Mesenchymal stem cell (in vitro differentiated cells and primary cell): ENCODE results near the gene ABO.

Source experiments
- DNase-seq: peaks from one replicate; pipeline ENCODE4 v3.0.0-alpha.2; 2013
- H2AFZ ChIP-seq: one replicate; pipeline ENCODE4 v1.6.1; 2013; ENCODE audit warnings: low read depth, mild to moderate bottlenecking, control low read depth, inconsistent platforms, low read length, moderate library complexity
- H2AK5ac ChIP-seq: 2 replicates; pipeline ENCODE4 v1.6.1; 2013; ENCODE audit warnings: low read length, moderate library complexity, mild to moderate bottlenecking, inconsistent platforms; ENCODE audit not compliant: severe bottlenecking
- H2BK120ac ChIP-seq: one replicate; pipeline ENCODE4 v1.6.1; 2013; ENCODE audit warnings: low read depth, mild to moderate bottlenecking, inconsistent platforms, low read length, moderate library complexity
- H2BK12ac ChIP-seq, 2 experiments: one replicate each; pipeline ENCODE4 v1.6.1; 2013; ENCODE audit warnings: inconsistent platforms in 2 of 2, low read length in 2 of 2, mild to moderate bottlenecking in 2 of 2, moderate library complexity in 2 of 2, control low read depth in 1 of 2
- H2BK15ac ChIP-seq: one replicate; pipeline ENCODE4 v1.6.1; 2013; ENCODE audit warnings: mild to moderate bottlenecking, low read depth, inconsistent platforms; ENCODE audit not compliant: poor library complexity, severe bottlenecking
- H2BK5ac ChIP-seq: 2 replicates; pipeline ENCODE4 v1.6.1; 2013; ENCODE audit warnings: low read depth, mild to moderate bottlenecking, low read length, control low read depth, inconsistent platforms; ENCODE audit not compliant: poor library complexity, severe bottlenecking
- H3K14ac ChIP-seq, 2 experiments: one replicate each; pipeline ENCODE4 v1.6.1; 2013; ENCODE audit warnings: inconsistent platforms in 2 of 2, low read length in 2 of 2, control low read depth in 1 of 2, mild to moderate bottlenecking in 1 of 2, moderate library complexity in 1 of 2
- H3K18ac ChIP-seq, 2 experiments: one replicate each; pipeline ENCODE4 v1.6.1; 2013; ENCODE audit warnings: inconsistent platforms in 2 of 2, low read length in 2 of 2, control low read depth in 1 of 2, low read depth in 1 of 2, mild to moderate bottlenecking in 1 of 2
- H3K23ac ChIP-seq, 2 experiments: one replicate each; pipeline ENCODE4 v1.6.1; 2013; ENCODE audit warnings: inconsistent platforms in 2 of 2, low read length in 2 of 2, mild to moderate bottlenecking in 2 of 2, moderate library complexity in 2 of 2, control low read depth in 1 of 2
- H3K27ac ChIP-seq: 2 replicates; pipeline ENCODE4 v1.5.1; 2013; ENCODE audit warnings: mild to moderate bottlenecking, moderate library complexity, low read length, control low read depth, inconsistent platforms; ENCODE audit not compliant: poor library complexity, severe bottlenecking
- H3K27me3 ChIP-seq, 2 experiments: 2 replicates each; pipeline versions ENCODE4 v1.6.1 to v1.7.0; 2013; ENCODE audit warnings: low read length in 2 of 2, mild to moderate bottlenecking in 2 of 2, moderate library complexity in 2 of 2, control low read depth in 1 of 2, inconsistent platforms in 1 of 2; ENCODE audit not compliant: control insufficient read depth in 1 of 2, insufficient read depth in 1 of 2
- H3K36me3 ChIP-seq, 2 experiments: 2 replicates each; pipeline versions ENCODE4 v1.6.1 to v1.7.0; 2013; ENCODE audit warnings: low read length in 2 of 2, control low read depth in 1 of 2, inconsistent platforms in 1 of 2, low read depth in 1 of 2, mild to moderate bottlenecking in 1 of 2; ENCODE audit not compliant: insufficient read depth in 2 of 2, control insufficient read depth in 1 of 2
- H3K4ac ChIP-seq, 2 experiments: one replicate each; pipeline ENCODE4 v1.6.1; 2013; ENCODE audit warnings: inconsistent platforms in 2 of 2, low read length in 2 of 2, mild to moderate bottlenecking in 2 of 2, moderate library complexity in 2 of 2, control low read depth in 1 of 2, low read depth in 1 of 2
- H3K4me1 ChIP-seq: 2 replicates; pipeline ENCODE4 v1.6.1; 2013; ENCODE audit warnings: low read depth, low read length, control low read depth; ENCODE audit not compliant: control insufficient read depth, insufficient read depth
- H3K4me2 ChIP-seq: 2 replicates; pipeline ENCODE4 v1.6.1; 2013; ENCODE audit warnings: low read length, mild to moderate bottlenecking, inconsistent platforms; ENCODE audit not compliant: poor library complexity, severe bottlenecking
- H3K4me3 ChIP-seq, 2 experiments: 2 replicates each; pipeline versions ENCODE4 v1.5.1 to v1.7.0; 2013; ENCODE audit warnings: low read length in 2 of 2, mild to moderate bottlenecking in 2 of 2, control low read depth in 1 of 2, low read depth in 1 of 2; ENCODE audit not compliant: insufficient read depth in 1 of 2
- H3K79me1 ChIP-seq: replicated peaks from 2 replicates; pipeline ENCODE4 v1.6.1; 2013; ENCODE audit warnings: mild to moderate bottlenecking, control low read depth, low read length, inconsistent platforms; ENCODE audit not compliant: poor library complexity, severe bottlenecking
- H3K9ac ChIP-seq: 2 replicates; pipeline ENCODE4 v1.7.0; 2013; ENCODE audit warnings: mild to moderate bottlenecking, low read length, moderate library complexity
- H3K9me3 ChIP-seq: 2 replicates; pipeline ENCODE4 v1.7.0; 2013; ENCODE audit warnings: mild to moderate bottlenecking, low read length; ENCODE audit not compliant: control insufficient read depth
- H4K8ac ChIP-seq: one replicate; pipeline ENCODE4 v1.6.1; 2013; ENCODE audit warnings: inconsistent platforms, mild to moderate bottlenecking, low read length, moderate library complexity
- H4K91ac ChIP-seq: one replicate; pipeline ENCODE4 v1.6.1; 2013; ENCODE audit warnings: mild to moderate bottlenecking, low read length, inconsistent platforms
- WGBS: methylation state at CpG from one replicate; pipeline ENCODE4 v1.1.7; 2013; ENCODE audit warnings: mixed read lengths; 5-methylcytosine and 5-hydroxymethylcytosine counted together

Gene ABO

GRCh38 chr9:133254471-133254870 is 20.5 kb downstream of the ABO start:
- no peak for DNase-seq
- Histone ChIP-seq H3K27me3 (peaks cover 37 to 53% of the 10 kb centered on the region in 2 experiments), H3K4me3 (no peak overlapping the region), H3K9me3 (no peaks in the 10 kb centered on the region), H3K4me1 (no peaks in the 10 kb centered on the region), H3K27ac (no peak overlapping the region), H2BK15ac (no peak overlapping the region), H3K9ac (no peak overlapping the region), H3K14ac (no peak overlapping the region), H3K79me1 (no peaks in the 10 kb centered on the region), H2AFZ (no peak overlapping the region), H2BK120ac (no peak overlapping the region), H3K18ac (no peak overlapping the region), H2BK5ac (no peak overlapping the region), H3K4me2 (no peak overlapping the region), H2AK5ac (no peak overlapping the region), H3K36me3 (no peaks in the 10 kb centered on the region), H3K4ac (no peak overlapping the region), H2BK12ac (no peak overlapping the region), H4K8ac (no peak overlapping the region), H4K91ac (no peak overlapping the region), H3K23ac (peak overlapping the region in 1 of 2 experiments; percentile 73)
- WGBS: 89% methylated on average over 5 of the region's 5 CpGs

GRCh38 chr9:133253268-133253667 is 21.7 kb downstream of the ABO start:
- Histone ChIP-seq H3K79me1 (no peaks in the 10 kb centered on the region), H3K27ac (no peak overlapping the region), H2BK5ac (no peak overlapping the region), H3K4me1 (no peaks in the 10 kb centered on the region), H3K4ac (no peak overlapping the region), H3K4me3 (no peak overlapping the region), H3K18ac (no peak overlapping the region), H3K9ac (no peak overlapping the region), H2AK5ac (no peak overlapping the region), H2BK12ac (no peak overlapping the region), H2BK15ac (no peak overlapping the region), H3K4me2 (no peak overlapping the region), H3K14ac (no peak overlapping the region), H4K8ac (no peak overlapping the region), H3K23ac (no peak overlapping the region), H3K27me3 (peaks cover 48 to 62% of the 10 kb centered on the region in 2 experiments), H2AFZ (no peak overlapping the region), H2BK120ac (no peak overlapping the region), H3K36me3 (no peaks in the 10 kb centered on the region), H3K9me3 (no peaks in the 10 kb centered on the region), H4K91ac (no peak overlapping the region)
- DNase-seq: no peak
- WGBS: no CpG with 5 or more reads among the region's 1 CpG

GRCh38 chr9:133252301-133253020 is 22.5 kb downstream of the ABO start:
- Histone ChIP-seq H2BK12ac (no peak overlapping the region), H4K8ac (no peak overlapping the region), H2BK15ac (no peak overlapping the region), H3K9me3 (no peaks in the 10 kb centered on the region), H3K36me3 (no peaks in the 10 kb centered on the region), H2AFZ (no peak overlapping the region), H3K4me1 (no peaks in the 10 kb centered on the region), H3K9ac (no peak overlapping the region), H2BK120ac (no peak overlapping the region), H3K14ac (peak overlapping the region in 1 of 2 experiments; percentile 48), H3K79me1 (no peaks in the 10 kb centered on the region), H3K23ac (peak overlapping the region in 1 of 2 experiments; percentile 40), H3K4me3 (no peak overlapping the region), H3K27me3 (peaks cover 54 to 64% of the 10 kb centered on the region in 2 experiments), H2BK5ac (no peak overlapping the region), H4K91ac (no peak overlapping the region), H3K18ac (no peak overlapping the region), H2AK5ac (no peak overlapping the region), H3K4me2 (no peak overlapping the region), H3K4ac (no peak overlapping the region), H3K27ac (no peak overlapping the region)
- WGBS: 77% methylated on average over 15 of the region's 16 CpGs
- no peak for DNase-seq

GRCh38 chr9:133251773-133252172 is 23.2 kb downstream of the ABO start:
- H3K9ac ChIP-seq: no peak overlapping the region
- WGBS: 89% methylated on average over 8 of the region's 11 CpGs

More at GRCh38 chr9:133251773-133252172, 23.2 kb downstream of the ABO start:
- no peak overlapping the region for H3K27ac ChIP-seq
- peaks cover 58 to 63% of the 10 kb centered on the region in 2 experiments for H3K27me3 ChIP-seq
- no peaks in the 10 kb centered on the region for H3K9me3 ChIP-seq
- no peak overlapping the region for H3K4ac ChIP-seq
- no peaks in the 10 kb centered on the region for H3K36me3 ChIP-seq
- no peaks in the 10 kb centered on the region for H3K79me1 ChIP-seq
- H3K18ac ChIP-seq: no peak overlapping the region
- H2AFZ ChIP-seq: no peak overlapping the region
- H2BK15ac ChIP-seq: peak overlapping the region; percentile 86
- H3K14ac ChIP-seq: no peak overlapping the region
- H3K4me1 ChIP-seq: no peaks in the 10 kb centered on the region
- H3K23ac ChIP-seq: no peak overlapping the region
- no peak overlapping the region for H2AK5ac ChIP-seq
- no peak for DNase-seq
- H2BK5ac ChIP-seq: no peak overlapping the region
- no peak overlapping the region for H4K8ac ChIP-seq
- H2BK120ac ChIP-seq: no peak overlapping the region
- no peak overlapping the region for H4K91ac ChIP-seq
- H3K4me3 ChIP-seq: no peak overlapping the region
- no peak overlapping the region for H3K4me2 ChIP-seq
- no peak overlapping the region for H2BK12ac ChIP-seq
